Lung (tissue), 12 donors: ENCODE data around the gene GRID1. TPM values are rescaled to one million over a fixed set of nuclear protein-coding genes. Genes with fewer than 3 reads are reported as not detected.

Source experiments
- ATAC-seq: fragments of 200-7000 bp; cut with Tn5 transposase; one replicate; pipeline ENCODE4 v1.9.1; 2020; ENCODE audit warnings: moderate number of reproducible peaks; ENCODE audit not compliant: insufficient read depth, low FRiP score
- DNase-seq, 3 donors: peaks; one replicate each; pipeline ENCODE4 v3.0.0-alpha.2; 2013 to 2017
- H3K27ac ChIP-seq, 2 donors: one replicate each; pipeline ENCODE4 v1.5.1; 2013; ENCODE audit warnings: mild to moderate bottlenecking in 2 of 2, moderate library complexity in 2 of 2, control low read depth in 1 of 2, inconsistent platforms in 1 of 2, low read depth in 1 of 2, low read length in 1 of 2
- H3K27me3 ChIP-seq, 3 donors: one replicate each; pipeline ENCODE4 v1.5.1; 2013; ENCODE audit warnings: low read length in 2 of 3; ENCODE audit not compliant: control insufficient read depth in 3 of 3, insufficient read depth in 3 of 3
- H3K36me3 ChIP-seq, 4 donors: one replicate each; pipeline ENCODE4 v1.5.1; 2013; ENCODE audit warnings: low read length in 4 of 4, mild to moderate bottlenecking in 1 of 4, moderate library complexity in 1 of 4; ENCODE audit not compliant: control insufficient read depth in 4 of 4, insufficient read depth in 4 of 4
- H3K4me1 ChIP-seq, 5 donors: one replicate each; pipeline ENCODE4 v1.5.1; 2013; ENCODE audit warnings: low read length in 5 of 5, mild to moderate bottlenecking in 2 of 5, moderate library complexity in 1 of 5; ENCODE audit not compliant: control insufficient read depth in 5 of 5, insufficient read depth in 5 of 5
- H3K4me3 ChIP-seq: one replicate; pipeline ENCODE4 v1.5.1; 2013; ENCODE audit warnings: mild to moderate bottlenecking, control low read depth, moderate library complexity
- H3K9ac ChIP-seq, 2 donors: one replicate each; pipeline ENCODE4 v1.5.1; 2013; ENCODE audit warnings: low read length in 2 of 2, control low read depth in 1 of 2; ENCODE audit not compliant: insufficient read depth in 1 of 2
- H3K9me3 ChIP-seq, 4 donors: one replicate each; pipeline ENCODE4 v1.5.1; 2013; ENCODE audit warnings: low read length in 3 of 4, mild to moderate bottlenecking in 1 of 4, moderate library complexity in 1 of 4; ENCODE audit not compliant: control insufficient read depth in 4 of 4, insufficient read depth in 3 of 4
- WGBS, 2 donors: extraction: QIAGEN DNeasy Blood & Tissue Kit; methylation state at CpG; one replicate each; pipeline ENCODE4 v1.1.7; 2013; 5-methylcytosine and 5-hydroxymethylcytosine counted together
- polyA plus RNA-seq, 2 donors: library from polyadenylated mRNA; stranded (reverse); fragments of 200-250 nt; gene quantifications; one replicate each; pipeline ENCODE4 v1.2.1, GENCODE V29; 2013
- total RNA-seq, 2 donors: library from RNA; depleted of rRNA in 1 of 2; stranded (reverse); fragments of >200 nt in 1 of 2; gene quantifications; one replicate each; pipeline ENCODE4 v1.2.1, GENCODE V29; 2014 to 2021
- TF ChIP-seq, protein P1 (sequence below): IDR thresholded peaks from 2 replicates; pipeline ENCODE4 v1.5.1; 2012; ENCODE audit warnings: mild to moderate bottlenecking; ENCODE audit errors: control extremely low read depth, extremely low read depth
- donor health status: control.
- donor health status: control.
- donor health status: Bipolar disorder and iron deficiency.
- donor health status: healthy.
- donor health status: DM: yes; HTN: yes; CAD: no.

The GRID1 gene
- total and polyA plus RNA-seq, 4 donors = 1.1 to 3.6 (median 2.2) TPM

DNA sequence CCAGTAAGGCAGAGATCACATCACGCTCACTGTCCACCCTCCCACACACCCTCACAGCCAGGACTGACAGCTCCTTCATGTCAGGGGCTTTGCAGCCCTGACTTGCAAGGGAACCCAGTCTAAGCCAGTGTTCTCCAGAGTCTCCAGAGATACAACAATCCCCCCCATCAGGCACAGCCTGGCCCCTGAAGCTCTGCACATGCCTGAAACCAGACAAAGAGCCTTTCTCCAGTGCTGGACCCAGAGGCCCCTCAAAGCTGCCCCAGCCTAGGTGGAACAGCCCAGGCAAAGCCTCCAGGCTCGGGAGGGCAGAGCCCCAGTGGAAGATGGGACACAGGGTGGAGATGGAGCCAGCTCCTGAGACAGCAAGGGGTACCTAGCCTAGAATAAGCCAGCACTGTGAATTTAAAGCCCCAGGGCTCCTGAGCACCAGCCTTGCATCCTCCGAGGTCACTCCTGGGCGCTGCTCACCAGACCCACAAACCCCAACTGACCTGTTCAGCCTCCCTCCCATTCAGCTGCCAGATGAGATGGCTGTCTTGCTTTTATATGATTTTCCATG lies 50.2 kb downstream of the GRID1 start:
- H3K4me3 ChIP-seq = no peak overlapping the region
- H3K36me3 ChIP-seq = no peaks in the 10 kb centered on the region
- ATAC-seq = no peak
- H3K4me1 ChIP-seq = no peaks in the 10 kb centered on the region
- H3K27me3 ChIP-seq = no peaks in the 10 kb centered on the region
- no peak overlapping the region for H3K27ac ChIP-seq
- no peak overlapping the region for H3K9ac ChIP-seq
- TF ChIP-seq, protein P1, sequence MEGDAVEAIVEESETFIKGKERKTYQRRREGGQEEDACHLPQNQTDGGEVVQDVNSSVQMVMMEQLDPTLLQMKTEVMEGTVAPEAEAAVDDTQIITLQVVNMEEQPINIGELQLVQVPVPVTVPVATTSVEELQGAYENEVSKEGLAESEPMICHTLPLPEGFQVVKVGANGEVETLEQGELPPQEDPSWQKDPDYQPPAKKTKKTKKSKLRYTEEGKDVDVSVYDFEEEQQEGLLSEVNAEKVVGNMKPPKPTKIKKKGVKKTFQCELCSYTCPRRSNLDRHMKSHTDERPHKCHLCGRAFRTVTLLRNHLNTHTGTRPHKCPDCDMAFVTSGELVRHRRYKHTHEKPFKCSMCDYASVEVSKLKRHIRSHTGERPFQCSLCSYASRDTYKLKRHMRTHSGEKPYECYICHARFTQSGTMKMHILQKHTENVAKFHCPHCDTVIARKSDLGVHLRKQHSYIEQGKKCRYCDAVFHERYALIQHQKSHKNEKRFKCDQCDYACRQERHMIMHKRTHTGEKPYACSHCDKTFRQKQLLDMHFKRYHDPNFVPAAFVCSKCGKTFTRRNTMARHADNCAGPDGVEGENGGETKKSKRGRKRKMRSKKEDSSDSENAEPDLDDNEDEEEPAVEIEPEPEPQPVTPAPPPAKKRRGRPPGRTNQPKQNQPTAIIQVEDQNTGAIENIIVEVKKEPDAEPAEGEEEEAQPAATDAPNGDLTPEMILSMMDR = no peak
- WGBS, 2 donors = 64 to 79% methylated on average over 4 of the region's 4 CpGs
- DNase-seq = no peak
- no peaks in the 10 kb centered on the region for H3K9me3 ChIP-seq

DNA sequence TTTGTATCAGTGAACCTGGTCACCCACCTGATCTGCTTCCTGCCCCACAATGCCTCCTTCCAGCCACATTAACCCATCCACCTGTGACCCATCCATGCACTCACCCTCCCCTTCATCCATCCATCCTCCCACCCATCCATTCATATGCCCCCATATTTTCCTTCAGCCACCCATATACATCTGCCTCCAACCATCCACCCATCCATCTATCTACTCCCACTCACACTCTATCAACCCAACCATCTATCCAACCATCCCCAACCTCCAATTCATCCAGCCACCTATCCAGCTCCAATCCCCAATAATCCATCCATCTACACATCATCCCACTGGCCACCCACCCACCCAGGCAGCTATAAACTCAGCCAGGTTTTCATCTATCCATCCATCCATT lies 51.0 kb downstream of the GRID1 start:
- peaks cover 0 to 1% (median 0%) of the 10 kb centered on the region in 4 donors for H3K9me3 ChIP-seq
- ATAC-seq (no peak), DNase-seq (no peak)
- H3K27ac ChIP-seq = no peak overlapping the region
- no peak overlapping the region for H3K4me3 ChIP-seq
- H3K27me3 ChIP-seq = no peaks in the 10 kb centered on the region
- H3K9ac ChIP-seq = no peak overlapping the region
- TF ChIP-seq, protein P1 = no peak
- no peaks in the 10 kb centered on the region for H3K4me1 ChIP-seq
- no peaks in the 10 kb centered on the region for H3K36me3 ChIP-seq

DNA sequence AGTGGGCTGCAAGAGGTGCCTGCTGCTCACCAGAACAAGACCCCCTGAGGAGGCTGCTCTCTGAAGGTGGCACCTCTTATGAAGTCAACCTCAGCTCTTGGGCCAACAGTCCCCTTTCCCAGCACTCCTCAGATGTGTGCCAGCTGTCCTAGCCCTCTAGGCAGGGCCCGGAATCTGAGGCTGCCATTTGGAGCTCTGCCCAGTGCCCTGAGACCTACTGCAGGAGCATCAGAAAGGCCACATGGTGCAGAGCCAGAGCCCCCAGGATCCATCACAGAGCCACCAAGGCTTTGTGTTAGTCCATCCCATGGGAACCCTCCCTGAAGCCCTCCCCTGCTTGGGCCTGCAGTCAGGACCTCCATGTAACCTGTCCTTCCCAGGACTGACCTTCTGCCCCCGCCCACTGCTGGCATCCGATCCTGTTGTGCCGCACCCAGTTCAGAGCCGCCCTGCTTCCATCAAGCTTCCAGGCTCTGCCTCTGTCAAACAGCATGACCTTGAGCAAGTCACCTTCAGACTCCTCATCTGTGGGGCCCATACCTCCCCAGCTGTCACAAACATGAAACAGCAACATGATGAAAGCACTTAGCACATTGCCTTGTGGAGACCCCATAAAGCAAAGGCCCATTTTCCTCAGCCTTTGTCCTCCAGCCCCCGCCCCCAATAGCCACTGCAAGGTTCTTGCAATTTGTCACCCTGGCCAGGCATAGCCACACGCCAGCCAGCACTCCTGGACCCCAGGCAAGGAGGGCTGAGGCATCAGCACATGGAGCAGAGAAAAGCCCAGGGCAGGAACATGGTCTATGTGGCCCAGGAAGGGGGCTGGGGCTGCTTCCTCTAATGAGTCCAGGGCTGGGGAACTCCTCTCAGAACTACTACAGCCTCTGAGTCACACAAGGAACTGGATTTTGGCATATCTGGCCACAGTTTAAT lies 51.7 kb downstream of the GRID1 start:
- Histone ChIP-seq H3K4me1 (no peaks in the 10 kb centered on the region), H3K27ac (no peak overlapping the region), H3K9me3 (peaks cover 0 to 1% (median 0%) of the 10 kb centered on the region in 4 donors), H3K9ac (no peak overlapping the region), H3K36me3 (no peaks in the 10 kb centered on the region), H3K4me3 (no peak overlapping the region), H3K27me3 (no peaks in the 10 kb centered on the region)
- 75 to 80% methylated on average over 7 of the region's 7 CpGs for WGBS, 2 donors
- TF ChIP-seq, protein P1 = no peak
- no peak for DNase-seq
- ATAC-seq = no peak
